HEK293T (cell line): ENCODE results near the gene ARMC10.
"Not testable (repeated sequence)": the region's sequence is repeated elsewhere in the genome, so short reads cannot be mapped to it uniquely, and the experiment has no call there.

Source experiments
- CTCF ChIA-PET: fragments of 350-600 bp; formaldehyde crosslinking; extraction: SDS; loops from one replicate; lab custom pipeline; 2021; ENCODE audit warnings: antibody characterized with exemption, inconsistent platforms; lab: Yijun Ruan, JAX
- POLR2A ChIA-PET: fragments of 350-600 bp; formaldehyde crosslinking; extraction: SDS; loops from one replicate; lab custom pipeline; 2020; ENCODE audit warnings: antibody characterized with exemption, inconsistent platforms; lab: Yijun Ruan, JAX
- DNase-seq: peaks from one replicate; pipeline ENCODE4 v3.0.0; 2012; ENCODE audit warnings: mixed read lengths; ENCODE audit errors: extremely low spot score
- ARNT ChIP-seq: fragments of 450-650 bp; IDR thresholded peaks from 2 replicates; pipeline ENCODE4 v1.6.1; 2017; ENCODE audit warnings: mild to moderate bottlenecking
- BHLHE40 ChIP-seq: fragments of 450-650 bp; IDR thresholded peaks from 2 replicates; pipeline ENCODE4 v1.6.1; 2016; ENCODE audit warnings: mild to moderate bottlenecking, moderate library complexity, borderline replicate concordance
- CTBP1 ChIP-seq: fragments of 450-650 bp; IDR thresholded peaks from 2 replicates; pipeline ENCODE4 v1.6.1; 2016; ENCODE audit warnings: borderline replicate concordance
- ELF4 ChIP-seq: fragments of 450-650 bp; IDR thresholded peaks from 2 replicates; pipeline ENCODE4 v1.6.1; 2017; ENCODE audit warnings: antibody characterized with exemption
- FOXA1 ChIP-seq: fragments of 450-650 bp; IDR thresholded peaks from 2 replicates; pipeline ENCODE4 v1.6.1; 2016; ENCODE audit warnings: mild to moderate bottlenecking
- FOXK2 ChIP-seq: fragments of 450-650 bp; IDR thresholded peaks from 2 replicates; pipeline ENCODE4 v1.6.1; 2016; ENCODE audit warnings: mild to moderate bottlenecking
- FOXM1 ChIP-seq: fragments of 450-650 bp; IDR thresholded peaks from 2 replicates; pipeline ENCODE4 v1.6.1; 2017; ENCODE audit warnings: mild to moderate bottlenecking, borderline replicate concordance
- HDGF ChIP-seq: fragments of 450-650 bp; IDR thresholded peaks from 2 replicates; pipeline ENCODE4 v1.6.1; 2017; ENCODE audit warnings: antibody characterized with exemption, borderline replicate concordance
- L3MBTL2 ChIP-seq: fragments of 450-650 bp; conservative IDR thresholded peaks from 2 replicates; pipeline ENCODE4 v1.6.1; 2016; ENCODE audit warnings: mild to moderate bottlenecking
- LEF1 ChIP-seq: fragments of 450-650 bp; IDR thresholded peaks from 2 replicates; pipeline ENCODE4 v1.6.1; 2017; ENCODE audit warnings: mild to moderate bottlenecking, borderline replicate concordance
- NFRKB ChIP-seq: fragments of 450-650 bp; IDR thresholded peaks from 2 replicates; pipeline ENCODE4 v1.6.1; 2016; ENCODE audit warnings: mild to moderate bottlenecking, moderate library complexity
- SP1 ChIP-seq: fragments of 450-650 bp; IDR thresholded peaks from 2 replicates; pipeline ENCODE4 v1.6.1; 2017
- SUZ12 ChIP-seq: fragments of 450-650 bp; IDR thresholded peaks from 2 replicates; pipeline ENCODE4 v1.6.1; 2016; ENCODE audit warnings: mild to moderate bottlenecking
- TARDBP ChIP-seq: fragments of 450-650 bp; IDR thresholded peaks from 2 replicates; pipeline ENCODE4 v1.6.1; 2016
- ZNF384 ChIP-seq: fragments of 450-650 bp; IDR thresholded peaks from 2 replicates; pipeline ENCODE4 v1.6.1; 2016
- TF ChIP-seq, protein P1 (sequence below): fragments of 450-650 bp; IDR thresholded peaks from 2 replicates; pipeline ENCODE4 v1.6.1; 2016

The ARMC10 gene

DNA sequence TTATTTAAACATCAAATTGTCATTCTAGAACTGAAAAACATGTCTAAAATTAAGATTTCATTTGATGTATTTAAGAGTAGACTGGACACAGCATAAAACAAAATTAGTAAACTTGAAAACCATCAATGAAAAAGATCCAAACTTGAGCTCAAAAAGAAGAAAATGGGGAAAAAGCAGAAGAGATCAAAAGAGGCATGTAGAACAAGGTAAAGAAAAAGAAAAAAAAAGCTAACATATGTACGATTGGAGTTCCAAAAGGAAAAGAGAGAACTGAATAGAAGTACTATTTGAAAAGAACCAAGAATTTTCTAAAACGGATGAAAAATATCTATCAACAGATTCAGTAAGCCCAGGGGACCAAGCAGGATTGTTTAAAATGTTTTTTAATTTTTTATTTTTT is 3.9 kb upstream of the ARMC10 start:
- POLR2A ChIA-PET = no interaction called here
- no peak for DNase-seq
- TF ChIP-seq BHLHE40 (no peak), ELF4 (no peak), FOXA1 (no peak), TARDBP (no peak), LEF1 (no peak), FOXK2 (no peak), NFRKB (no peak), SUZ12 (no peak), ARNT (no peak), FOXM1 (no peak), CTBP1 (no peak), ZNF384 (no peak), HDGF (no peak), L3MBTL2 (no peak)
- TF ChIP-seq, protein P1, sequence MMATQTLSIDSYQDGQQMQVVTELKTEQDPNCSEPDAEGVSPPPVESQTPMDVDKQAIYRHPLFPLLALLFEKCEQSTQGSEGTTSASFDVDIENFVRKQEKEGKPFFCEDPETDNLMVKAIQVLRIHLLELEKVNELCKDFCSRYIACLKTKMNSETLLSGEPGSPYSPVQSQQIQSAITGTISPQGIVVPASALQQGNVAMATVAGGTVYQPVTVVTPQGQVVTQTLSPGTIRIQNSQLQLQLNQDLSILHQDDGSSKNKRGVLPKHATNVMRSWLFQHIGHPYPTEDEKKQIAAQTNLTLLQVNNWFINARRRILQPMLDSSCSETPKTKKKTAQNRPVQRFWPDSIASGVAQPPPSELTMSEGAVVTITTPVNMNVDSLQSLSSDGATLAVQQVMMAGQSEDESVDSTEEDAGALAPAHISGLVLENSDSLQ = no peak
- CTCF ChIA-PET = interaction anchor here (1.1 kb wide), 1 partner anchor 9 kb away, joined by 6 read pairs; no protein-coding TSS in a partner anchor

DNA sequence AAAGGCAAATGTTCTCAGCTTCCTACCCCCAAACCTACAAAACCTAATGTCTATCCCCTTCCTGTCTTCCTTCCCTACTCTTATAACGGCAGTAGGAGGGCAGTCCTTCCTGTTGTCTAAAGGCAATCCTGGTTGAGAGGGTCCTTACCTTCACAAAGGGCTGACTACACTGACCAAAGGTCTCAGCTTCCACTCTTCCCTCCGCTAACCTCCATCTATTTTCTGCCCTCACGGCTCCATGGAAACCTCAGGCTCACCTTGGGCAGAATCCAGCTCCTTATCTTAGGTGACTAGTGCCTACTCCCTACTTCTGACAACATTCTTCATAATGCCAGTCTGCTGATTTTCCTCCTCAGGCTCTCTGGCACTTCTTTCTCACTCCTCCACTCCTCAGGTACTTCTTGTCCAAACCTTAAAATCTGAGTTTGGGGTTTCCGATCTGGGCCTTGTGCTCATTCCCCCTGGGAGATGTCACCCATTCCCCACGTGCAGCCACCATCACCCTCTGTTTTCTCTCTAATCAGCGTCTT is 886 bp upstream of the ARMC10 start:
- ChIA-PET POLR2A (interaction anchor here (0.7 to 1.3 kb wide), 2 partner anchors 47 to 72 kb away, joined by 3 read pairs; no protein-coding TSS in a partner anchor), CTCF (interaction anchor here (0.5 to 1.1 kb wide), 2 partner anchors 12 to 227 kb away, joined by 4 read pairs; no protein-coding TSS in a partner anchor)
- TF ChIP-seq L3MBTL2 (peak; percentile 47; the same call in 1 of the 2 replicates), FOXA1 (no peak), LEF1 (no peak)
- peak; percentile 6 for DNase-seq

DNA sequence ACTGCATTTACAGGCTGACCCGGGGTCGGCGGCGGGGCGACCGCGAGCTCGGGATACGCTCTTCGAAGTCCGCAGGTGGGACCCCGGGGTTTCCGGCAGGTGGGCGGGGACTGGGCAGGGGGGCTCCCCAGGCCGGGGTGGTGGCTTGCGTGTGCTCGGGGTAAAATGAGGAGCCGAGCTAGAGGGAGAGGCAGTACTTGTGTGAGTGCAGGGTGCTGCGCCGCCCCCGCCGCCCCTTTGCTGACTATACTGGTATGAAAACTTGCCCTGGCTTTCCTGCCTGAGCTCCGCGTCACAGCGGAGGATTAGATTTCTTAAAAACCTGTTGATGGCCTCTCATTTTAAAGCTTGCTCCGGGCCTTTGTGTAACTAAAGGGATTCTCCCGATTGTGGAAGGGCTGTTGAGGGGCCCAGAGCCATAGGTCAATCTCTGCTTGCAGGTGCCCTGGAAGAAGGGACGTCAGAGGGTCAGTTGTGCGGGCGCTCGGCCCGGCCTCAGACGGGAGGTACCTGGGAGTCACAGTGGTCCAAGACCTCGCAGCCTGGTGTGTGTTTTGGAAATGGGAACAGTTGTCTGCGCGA is 488 bp downstream of the ARMC10 start:
- DNase-seq = peak; percentile 37
- POLR2A ChIA-PET = interaction anchor here (0.8 to 1.5 kb wide), 12 partner anchors 8 to 327 kb away, joined by 3 to 14 read pairs (median 4); partner anchors contain the start of genes FAM185A, NAPEPLD and PSMC2
- CTCF ChIA-PET = interaction anchor here (0.6 to 1.1 kb wide), 6 partner anchors 10 to 317 kb away, joined by 3 to 7 read pairs (median 3); no protein-coding TSS in a partner anchor
- TF ChIP-seq FOXA1 (no peak), HDGF (no peak), SP1 (no peak), L3MBTL2 (no peak), SUZ12 (no peak), CTBP1 (no peak), LEF1 (no peak), FOXM1 (no peak), ARNT (no peak), BHLHE40 (no peak), NFRKB (no peak), ZNF384 (no peak)
- TF ChIP-seq, protein P1 = no peak

DNA sequence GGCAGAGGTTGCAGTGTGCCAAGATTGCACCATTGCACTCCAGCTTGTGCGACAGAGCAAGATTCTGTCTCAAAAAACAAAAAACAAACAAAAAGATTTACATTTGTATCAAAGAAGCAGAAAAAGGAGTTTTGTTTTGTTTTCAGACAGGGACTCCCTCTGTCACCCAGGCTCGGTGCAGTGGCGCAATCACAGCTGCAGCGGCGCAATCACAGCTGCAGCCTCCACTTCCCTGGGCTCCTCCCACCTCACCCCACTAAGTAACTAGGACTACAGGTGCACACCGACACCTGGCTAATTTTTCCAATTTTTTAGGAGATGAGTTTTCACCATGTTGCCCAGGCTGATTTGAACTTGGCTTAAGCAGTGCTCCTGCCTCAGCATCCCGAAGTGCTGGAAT is 1.8 kb downstream of the ARMC10 start:
- no peak for DNase-seq
- ChIA-PET CTCF (no interaction called here), POLR2A (no interaction called here)

DNA sequence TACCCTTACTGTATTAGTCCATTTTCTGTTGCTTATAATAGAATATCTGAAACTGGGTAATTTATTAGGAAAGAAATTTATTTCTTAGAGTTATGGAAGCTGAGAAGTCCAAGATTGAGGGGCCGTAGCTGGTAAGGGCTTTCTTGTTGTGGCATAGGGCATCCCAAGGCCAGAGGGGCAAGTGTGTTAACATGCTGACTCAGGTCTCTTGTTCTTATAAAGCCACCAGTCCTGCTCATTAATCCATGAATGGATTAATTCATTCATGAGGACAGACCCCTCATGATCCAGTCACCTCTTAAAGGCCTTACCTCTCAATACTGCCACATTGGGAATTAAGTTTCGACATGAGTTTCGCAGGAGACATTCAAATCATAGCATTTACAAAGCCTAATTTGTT is 2.4 kb downstream of the ARMC10 start:
- no peak for DNase-seq
- CTCF ChIA-PET = no interaction called here
- TF ChIP-seq ZNF384 (no peak), BHLHE40 (no peak), CTBP1 (no peak)
- POLR2A ChIA-PET = no interaction called here

More for the DNA sequence above, 1.8 kb downstream of the ARMC10 start:
- TF ChIP-seq BHLHE40 (no peak), FOXK2 (no peak), ARNT (no peak), HDGF (no peak), L3MBTL2 (no peak)
- TF ChIP-seq, protein P1 = no peak

DNA sequence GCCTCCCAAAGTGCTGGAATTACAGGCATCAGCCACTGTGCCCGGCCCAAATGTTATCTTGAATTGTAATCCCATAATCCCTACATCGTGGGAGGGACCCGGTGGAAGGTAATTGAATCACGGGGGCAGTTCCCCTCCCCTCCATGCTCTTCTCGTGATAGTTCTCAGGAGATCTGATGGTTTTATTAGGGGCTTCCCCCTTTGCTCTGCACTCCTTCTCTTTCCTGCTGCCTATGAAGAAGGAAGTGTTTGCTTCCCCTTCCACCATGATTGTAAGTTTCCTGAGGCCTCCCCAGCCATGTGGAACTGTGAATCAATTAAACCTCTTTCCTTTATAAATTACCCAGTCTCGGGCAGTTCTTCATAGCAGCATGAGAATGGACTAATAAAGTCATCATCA is 3.3 kb downstream of the ARMC10 start:
- DNase-seq, CTCF ChIA-PET: not testable (repeated sequence)
- POLR2A ChIA-PET = interaction anchor here (1.4 kb wide), 1 partner anchor 27 kb away, joined by 3 read pairs; no protein-coding TSS in a partner anchor

DNA sequence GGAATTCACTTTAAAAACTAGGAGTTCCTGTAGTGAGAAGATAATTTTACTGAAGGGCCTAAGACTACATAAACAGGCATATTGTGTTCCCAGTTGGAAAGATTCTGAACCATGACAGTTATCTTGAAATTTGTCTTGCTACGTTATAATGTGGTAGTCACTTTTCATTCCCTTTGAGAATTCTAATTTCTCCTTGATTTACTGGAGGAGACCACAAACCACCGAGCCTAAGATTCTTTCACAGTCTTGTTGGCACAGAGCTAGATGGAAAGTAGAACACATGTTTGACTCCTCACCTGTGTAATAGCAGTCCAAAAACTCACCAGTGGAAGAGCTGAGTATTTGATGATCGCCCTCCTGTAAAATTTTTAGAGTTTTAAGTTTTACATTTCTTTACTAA is 4.9 kb downstream of the ARMC10 start:
- no peak for DNase-seq
- no peak for TF ChIP-seq L3MBTL2
- TF ChIP-seq ELF4 = no peak
- TF ChIP-seq SP1 = no peak
- TF ChIP-seq FOXK2 = no peak
- TF ChIP-seq CTBP1 = no peak
- no peak for TF ChIP-seq ZNF384
- TF ChIP-seq NFRKB = no peak
- TF ChIP-seq TARDBP = no peak
- TF ChIP-seq HDGF = no peak
- no peak for TF ChIP-seq FOXA1
- no peak for TF ChIP-seq LEF1
- TF ChIP-seq FOXM1 = no peak
- no peak for TF ChIP-seq BHLHE40
- TF ChIP-seq SUZ12 = no peak
- no peak for TF ChIP-seq ARNT
- TF ChIP-seq, protein P1 = no peak
- ChIA-PET CTCF (no interaction called here), POLR2A (no interaction called here)
